ENCODE data around the gene LMAN1L. TPM values are rescaled to one million over a fixed set of nuclear protein-coding genes. Genes with fewer than 3 reads are reported as not detected.
A peak's percentile ranks its signal among the peaks of the same experiment; 100 is the strongest.

Gene LMAN1L
- total and polyA plus RNA-seq, 2 of the 4 experiments (the other 2 are of a cell fraction): not detected

DNA sequence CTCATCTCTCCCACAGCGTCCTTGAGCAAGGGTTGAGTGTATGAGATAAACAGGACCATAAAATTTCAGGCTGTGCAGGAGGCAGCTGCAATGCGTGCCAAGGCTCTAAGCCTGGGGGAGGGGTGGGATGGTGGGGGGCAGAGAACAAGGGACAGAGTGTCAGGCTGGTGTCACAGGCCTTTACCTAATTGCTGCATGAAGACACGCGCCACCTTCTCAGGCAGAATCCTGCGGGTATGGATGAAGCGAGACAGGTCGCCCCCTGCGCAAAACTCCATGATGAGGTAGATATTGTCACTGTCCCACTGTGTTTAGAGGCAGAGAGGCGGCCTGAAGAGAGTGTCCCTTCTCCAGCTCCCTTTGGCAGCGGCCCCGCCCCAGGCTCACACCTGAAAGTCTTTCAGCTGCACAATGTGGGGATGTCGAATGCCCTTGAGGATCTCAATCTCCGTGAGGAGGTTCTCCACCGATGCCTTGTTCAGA lies 29.3 kb downstream of the LMAN1L start:
- WGBS, 2 experiments (ENCODE audit: extremely low coverage in 2 of 2, insufficient read length in 1 of 2): 67% methylated on average over 1 of the region's 14 CpGs; no CpG with 5 or more reads in 1 of the 2 experiments

More for the DNA sequence above, 29.3 kb downstream of the LMAN1L start:
- Histone ChIP-seq H3K27ac (ENCODE audit: insufficient read depth, low read length) (no peak overlapping the region), H3K23ac (ENCODE audit: low read depth, low read length) (peak overlapping the region; percentile 35; the same call in 1 of the 2 replicates), H3K4me1 (ENCODE audit: control insufficient read depth, insufficient read depth, low read length) (peaks cover 4% of the 10 kb centered on the region; the same call in 1 of the 2 replicates), H3K36me3 (ENCODE audit: control insufficient read depth, insufficient read depth, low read length) (peaks cover 10% of the 10 kb centered on the region), H3K56ac (ENCODE audit: extremely low read depth, insufficient read depth, low read length) (no peak overlapping the region), H3K18ac (ENCODE audit: low read depth, low read length) (no peak overlapping the region), H2BK20ac (ENCODE audit: low read depth, low read length) (no peak overlapping the region), H2BK15ac (ENCODE audit: low read depth, low read length) (no peak overlapping the region), H3K4ac (ENCODE audit: low read depth, low read length) (peak overlapping the region; percentile 19; the same call in 1 of the 2 replicates), H2BK5ac (ENCODE audit: low read depth, low read length, poor library complexity, severe bottlenecking) (no peak overlapping the region), H4K20me1 (ENCODE audit: insufficient read depth, low read length) (no peaks in the 10 kb centered on the region), H2AFZ (replicated peaks; ENCODE audit: low read length, poor library complexity) (no peak overlapping the region), H3K9ac (ENCODE audit: low read depth, low read length) (peak overlapping the region; percentile 79; the same call in 1 of the 2 replicates), H3K4me3 (ENCODE audit: insufficient read depth, low read depth, low read length) (peak overlapping the region; percentile 91), H3K9me3 (ENCODE audit: control insufficient read depth, insufficient read depth, low read length) (no peaks in the 10 kb centered on the region), H4K91ac (ENCODE audit: insufficient read depth, low read depth, low read length) (no peak overlapping the region), H2AK5ac (ENCODE audit: low read depth, low read length) (no peak overlapping the region; the same call in 1 of the 2 replicates), H3K4me2 (ENCODE audit: low read depth, low read length) (peak overlapping the region; percentile 83), H3K79me1 (ENCODE audit: low read depth in 1 of 2, low read length in 2 of 2) (peaks cover 0 to 17% of the 10 kb centered on the region in 2 experiments; a peak in 1 of 4 replicates), H3K27me3 (ENCODE audit: control insufficient read depth, insufficient read depth, low read length) (no peaks in the 10 kb centered on the region), H4K5ac (ENCODE audit: low read depth, low read length) (no peak overlapping the region), H2AK9ac (replicated peaks; ENCODE audit: low read depth, low read length, poor library complexity) (peak overlapping the region; percentile 78), H3K9me1 (ENCODE audit: insufficient read depth, low read length) (0 out of 2 replicates have a peak, but pooled peaks cover 3% of the 10 kb centered on the region), H3K14ac (replicated peaks; ENCODE audit: low read depth, low read length) (0 out of 2 replicates have a peak overlapping the region, but pooled peaks have one; percentile 78), H4K8ac (ENCODE audit: low read depth in 2 of 2, low read length in 2 of 2) (no peak overlapping the region), H2BK120ac (ENCODE audit: low read depth, low read length) (no peak overlapping the region)
- in situ Hi-C loops (cut with MboI; ENCODE audit: low sequenced_read_pairs): no loop called here
- no peak for TF ChIP-seq POLR2A (IDR thresholded peaks at IDR 0.05; ENCODE audit: low read depth, low read length)
- TF ChIP-seq CHD1 (IDR thresholded peaks at IDR 0.05; ENCODE audit: low read depth, low read length): no peak
- TF ChIP-seq RAD21 (IDR thresholded peaks at IDR 0.05; ENCODE audit: low read length): no peak
- DNase-seq (no peak), ATAC-seq (ENCODE audit: low read depth) (no peak)
- BruUV-seq (replicated peaks): no TSS peak
- dilution Hi-C loops (cut with HindIII; ENCODE audit: low sequenced_read_pairs, unreplicated experiment): no loop called here
- ChIA-PET POLR2A (ENCODE audit: unreplicated experiment) (no interaction called here), CTCF (no interaction called here)
- intact Hi-C loops (cut with micrococcal nuclease): loop anchor here (5.0 kb wide), 2 partner anchors 50 to 65 kb away; partner anchors contain the start of genes FAM219B and MPI

Data from IMR-90 (cell line).